Heart left ventricle (tissue), 16 donors: ENCODE results near the gene STX8. TPM values are rescaled to one million over a fixed set of nuclear protein-coding genes. Genes with fewer than 3 reads are reported as not detected.
A peak's percentile ranks its signal among the peaks of the same experiment; 100 is the strongest.

Experiments
- ATAC-seq, 4 donors: fragments of 200-7000 bp; cut with Tn5 transposase; one replicate each; pipeline ENCODE4 v1.9.1; 2020 to 2022; ENCODE audit warnings: moderate library complexity in 4 of 4, mild to moderate bottlenecking in 3 of 4, moderate number of reproducible peaks in 1 of 4
- DNase-seq, 5 donors: peaks; one replicate each; pipeline ENCODE4 v3.0.0-alpha.2; 2020
- H3K27ac ChIP-seq, 12 donors: fragments of 200-600 bp; sonication (generic) in 4 of 12; one replicate each; pipeline versions ENCODE4 v1.5.0 to v1.8.0; 2016 to 2022; ENCODE audit warnings: mild to moderate bottlenecking in 2 of 12
- H3K27me3 ChIP-seq, 9 donors: fragments of 200-600 bp; sonication (generic) in 2 of 9; one replicate each; pipeline versions ENCODE4 v1.5.1 to v1.8.0; 2016 to 2022; ENCODE audit warnings: mild to moderate bottlenecking in 3 of 9
- H3K36me3 ChIP-seq, 9 donors: fragments of 200-600 bp; sonication (generic) in 2 of 9; one replicate each; pipeline versions ENCODE4 v1.5.0 to v1.8.0; 2018 to 2022; ENCODE audit warnings: mild to moderate bottlenecking in 2 of 9
- H3K4me1 ChIP-seq, 12 donors: fragments of 200-600 bp; sonication (generic) in 4 of 12; one replicate each; pipeline versions ENCODE4 v1.5.0 to v1.8.0; 2016 to 2022; ENCODE audit warnings: mild to moderate bottlenecking in 3 of 12
- H3K4me3 ChIP-seq, 12 donors: fragments of 200-600 bp; sonication (generic) in 4 of 12; one replicate each; pipeline versions ENCODE4 v1.5.0 to v1.8.0; 2017 to 2022; ENCODE audit warnings: mild to moderate bottlenecking in 9 of 12, moderate library complexity in 4 of 12
- H3K9me3 ChIP-seq, 12 donors: fragments of 200-600 bp; sonication (generic) in 4 of 12; one replicate each; pipeline versions ENCODE4 v1.5.0 to v1.8.0; 2016 to 2022; ENCODE audit warnings: mild to moderate bottlenecking in 1 of 12
- POLR2A ChIP-seq, 2 donors: fragments of 450-650 bp; IDR thresholded peaks; one replicate each; pipeline ENCODE4 v1.6.1; 2017; ENCODE audit warnings: antibody characterized with exemption in 2 of 2, mild to moderate bottlenecking in 2 of 2, moderate library complexity in 2 of 2
- WGBS, 4 donors: extraction: QIAGEN DNeasy Blood & Tissue Kit in 2 of 4; methylation state at CpG; one replicate each; pipeline versions ENCODE4 v1.1.5 to v1.1.7; 2013 to 2018; 5-methylcytosine and 5-hydroxymethylcytosine counted together
- intact Hi-C, 10 donors: fragments of 100-400 bp; cut with DNase I; formaldehyde crosslinking; loops; one replicate each; pipeline versions ENCODE4 v1.11.1 to v1.14.2; 2022
- polyA plus RNA-seq, 2 donors: library from polyadenylated mRNA; stranded (reverse); fragments of 200-250 nt; gene quantifications; one replicate each; pipeline ENCODE4 v1.2.3, GENCODE V29; 2013
- total RNA-seq, 9 donors: library from RNA; depleted of rRNA in 2 of 9; stranded (reverse); fragments of >200 nt in 2 of 9; fragmentation: NEBNext Ultra II Directional in 3 of 9; extraction: Animal tissue kit (Norgen Biotek cat#: 25700) in 3 of 9; gene quantifications; one replicate each; pipeline versions ENCODE4 v1.1.0 to v1.2.4, GENCODE V29; 2016 to 2023
- TF ChIP-seq, protein P1 (sequence below), 12 donors: fragments of 200-600 bp; sonication (generic) in 4 of 12; IDR thresholded peaks; one replicate each; pipeline versions ENCODE4 v1.5.0 to v1.8.0; 2018 to 2022; ENCODE audit warnings: antibody characterized with exemption in 12 of 12, mild to moderate bottlenecking in 5 of 12
- donor health status: ischemic (EF 13 %, LVEDD 7.1; RV severe dilation, severe dysfunction).
- donor health status: healthy with polysubstance abuse.
- donor health status: DM: no; HTN: yes; CAD: no.
- donor health status: DM: no; HTN: no; CAD: no.
- donor health status: ischemic (EF 25% LVEDD 6.9; RV normal size, moderate dysfunction).
- donor health status: ischemic (EF 25% LVEDD 5.7; RV mildly dilated, moderate dysfunction).
- donor health status: healthy.
- donor health status: DM: yes; HTN: yes; CAD: no.
- donor health status: ischemic (EF 35%, LVEDD 5.7; RV mildly dilated, moderate dysfunction).
- donor health status: nonischemic (EF 11% LVEDD 7.7; RV severe dilation, severe dysfunction).
- donor health status: DM: yes; HTN: yes; CAD: no.
- donor health status: PGD.
- donor health status: ischemic (EF 29% LVEDD 5.4; RV normal size, mild dysfunction).
- donor health status: nonischemic (EF 23%, LVEDD 6.1; RV moderate dilation, normal function).

STX8 gene
- total and polyA plus RNA-seq, 11 donors: 43.2 to 86.0 (median 62.3) TPM

DNA sequence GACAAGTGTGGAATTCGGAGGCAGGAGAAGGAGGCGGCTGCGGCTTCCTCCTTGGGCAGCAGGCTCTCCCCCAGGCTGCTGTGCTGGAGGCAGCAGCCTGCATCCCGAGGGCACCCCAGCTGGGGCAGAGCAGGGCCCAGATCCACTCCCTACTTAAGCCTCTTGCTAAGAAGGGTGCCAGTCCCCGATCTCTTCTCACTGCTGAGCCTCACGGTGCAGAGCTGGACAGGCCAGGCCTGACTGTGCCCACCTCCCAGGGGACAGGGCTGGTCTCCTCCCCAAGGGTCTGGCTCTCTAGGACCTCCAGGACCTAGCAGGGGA is 343.5 kb downstream of the STX8 start:
- TF ChIP-seq, protein P1, sequence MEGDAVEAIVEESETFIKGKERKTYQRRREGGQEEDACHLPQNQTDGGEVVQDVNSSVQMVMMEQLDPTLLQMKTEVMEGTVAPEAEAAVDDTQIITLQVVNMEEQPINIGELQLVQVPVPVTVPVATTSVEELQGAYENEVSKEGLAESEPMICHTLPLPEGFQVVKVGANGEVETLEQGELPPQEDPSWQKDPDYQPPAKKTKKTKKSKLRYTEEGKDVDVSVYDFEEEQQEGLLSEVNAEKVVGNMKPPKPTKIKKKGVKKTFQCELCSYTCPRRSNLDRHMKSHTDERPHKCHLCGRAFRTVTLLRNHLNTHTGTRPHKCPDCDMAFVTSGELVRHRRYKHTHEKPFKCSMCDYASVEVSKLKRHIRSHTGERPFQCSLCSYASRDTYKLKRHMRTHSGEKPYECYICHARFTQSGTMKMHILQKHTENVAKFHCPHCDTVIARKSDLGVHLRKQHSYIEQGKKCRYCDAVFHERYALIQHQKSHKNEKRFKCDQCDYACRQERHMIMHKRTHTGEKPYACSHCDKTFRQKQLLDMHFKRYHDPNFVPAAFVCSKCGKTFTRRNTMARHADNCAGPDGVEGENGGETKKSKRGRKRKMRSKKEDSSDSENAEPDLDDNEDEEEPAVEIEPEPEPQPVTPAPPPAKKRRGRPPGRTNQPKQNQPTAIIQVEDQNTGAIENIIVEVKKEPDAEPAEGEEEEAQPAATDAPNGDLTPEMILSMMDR (IDR thresholded peaks at IDR 0.05): no peak
- TF ChIP-seq POLR2A (IDR thresholded peaks at IDR 0.05): no peak
- ATAC-seq (no peak), DNase-seq (no peak)
- Histone ChIP-seq H3K27me3 (no peaks in the 10 kb centered on the region), H3K9me3 (no peaks in the 10 kb centered on the region), H3K4me3 (no peak overlapping the region), H3K36me3 (no peaks in the 10 kb centered on the region), H3K4me1 (peaks cover 0 to 7% (median 0%) of the 10 kb centered on the region in 12 donors), H3K27ac (no peak overlapping the region)
- 87 to 92% (median 89%) methylated on average over 2 to 6 of the region's 6 CpGs for WGBS, 4 donors
- intact Hi-C loops: loop anchor here in 1 of 10 donors (5.0 kb wide), 1 partner anchor 35 kb away; no protein-coding TSS in a partner anchor

DNA sequence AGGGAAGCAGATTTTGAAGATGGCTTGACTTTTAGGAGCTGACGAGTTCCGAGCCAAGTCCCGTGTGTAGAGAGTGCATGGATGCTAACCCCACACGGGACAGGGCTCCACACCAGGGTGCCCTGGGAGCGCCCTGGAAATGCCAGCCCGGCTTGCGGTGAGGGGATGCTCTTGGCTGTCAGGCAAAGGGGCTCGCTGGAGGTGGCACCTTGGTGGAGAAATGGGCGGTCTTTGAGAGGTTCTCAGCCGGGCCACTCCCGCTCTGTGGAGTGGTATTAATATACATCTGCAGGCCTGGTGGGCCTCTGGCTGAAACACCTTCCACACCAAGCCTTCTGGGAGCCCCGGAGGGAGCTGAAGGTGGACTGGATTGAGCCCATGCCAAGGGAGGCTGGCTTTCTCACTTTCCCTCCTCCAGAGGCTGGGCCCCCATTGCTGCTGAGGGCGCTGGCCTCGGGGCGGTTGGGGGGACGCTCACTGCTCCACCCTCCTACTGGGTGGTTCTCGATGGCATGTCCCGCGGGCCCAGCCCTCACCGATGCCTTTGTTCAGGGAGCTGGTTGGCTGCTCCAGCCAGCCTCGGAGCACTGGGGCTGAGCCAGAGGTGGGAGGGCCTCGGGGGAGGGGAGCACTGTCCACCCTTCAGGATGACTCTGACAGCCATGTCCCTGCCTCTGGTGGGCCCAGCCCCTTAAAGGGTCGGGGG is 344.0 kb downstream of the STX8 start:
- no peak overlapping the region for H3K4me3 ChIP-seq
- no peaks in the 10 kb centered on the region for H3K27me3 ChIP-seq
- H3K27ac ChIP-seq: no peak overlapping the region
- ATAC-seq (no peak), DNase-seq (peak in 2 of 5 donors; percentile 17 to 59)
- 84 to 89% (median 88%) methylated on average over 7 to 23 of the region's 23 CpGs for WGBS, 4 donors
- H3K36me3 ChIP-seq: no peaks in the 10 kb centered on the region
- intact Hi-C loops: loop anchor here in 1 of 10 donors (5.0 kb wide), 1 partner anchor 36 kb away; no protein-coding TSS in a partner anchor
- TF ChIP-seq POLR2A (IDR thresholded peaks at IDR 0.05): no peak
- TF ChIP-seq, protein P1 (IDR thresholded peaks at IDR 0.05): no peak
- peaks cover 0 to 7% (median 0%) of the 10 kb centered on the region in 12 donors for H3K4me1 ChIP-seq
- H3K9me3 ChIP-seq: no peaks in the 10 kb centered on the region

DNA sequence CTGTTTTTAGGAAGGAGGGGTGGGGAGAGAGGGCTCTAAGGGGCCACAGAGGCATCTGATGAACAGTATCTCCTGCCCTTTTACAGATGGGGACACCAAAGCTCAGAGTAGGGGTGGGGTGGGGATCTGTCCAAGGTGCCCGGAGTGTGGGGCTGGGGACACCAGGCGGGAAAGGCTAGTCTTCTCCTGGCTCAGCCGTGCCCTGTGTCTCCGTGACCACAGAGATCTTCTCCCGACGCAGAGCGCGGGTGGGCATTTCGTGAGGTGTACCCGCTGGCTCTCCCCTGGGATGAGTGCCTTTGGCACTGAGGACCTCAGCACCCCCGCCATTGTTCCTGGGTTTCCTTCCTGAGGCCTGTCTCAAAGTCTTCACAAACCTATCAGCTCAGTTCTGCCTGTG is 344.8 kb downstream of the STX8 start:
- WGBS, 4 donors: 80 to 95% (median 82%) methylated on average over 4 to 11 of the region's 11 CpGs
- no peak overlapping the region for H3K4me3 ChIP-seq
- H3K9me3 ChIP-seq: no peaks in the 10 kb centered on the region
- ATAC-seq (no peak), DNase-seq (peak in 2 of 5 donors; percentile 18 to 38)
- TF ChIP-seq, protein P1 (IDR thresholded peaks at IDR 0.05): no peak
- no peak for TF ChIP-seq POLR2A (IDR thresholded peaks at IDR 0.05)
- intact Hi-C loops: loop anchor here in 1 of 10 donors (5.0 kb wide), 1 partner anchor 36 kb away; no protein-coding TSS in a partner anchor
- H3K4me1 ChIP-seq: peaks cover 0 to 7% (median 0%) of the 10 kb centered on the region in 12 donors
- no peaks in the 10 kb centered on the region for H3K27me3 ChIP-seq
- H3K36me3 ChIP-seq: no peaks in the 10 kb centered on the region
- H3K27ac ChIP-seq: no peak overlapping the region

DNA sequence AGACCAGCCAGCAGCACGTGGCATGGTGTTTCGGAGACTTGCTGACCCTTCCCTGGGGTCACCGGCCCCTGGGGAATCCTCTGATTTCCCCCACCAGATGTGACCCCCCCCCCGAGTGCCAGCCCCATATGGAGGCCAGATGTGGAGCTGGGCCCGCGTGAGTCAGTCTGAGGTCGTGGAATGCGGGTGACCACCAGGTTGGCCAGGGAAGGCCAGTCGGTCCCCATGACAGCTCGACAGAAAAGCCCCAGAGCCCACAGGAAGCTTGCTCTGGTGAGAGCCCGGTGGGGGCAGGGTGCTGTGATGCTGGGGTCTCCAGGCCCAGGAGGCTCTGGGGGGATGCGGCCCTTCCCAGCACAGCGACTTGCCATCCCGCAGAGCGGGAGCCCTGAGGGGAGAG is 345.3 kb downstream of the STX8 start:
- 67 to 79% (median 72%) methylated on average over 3 to 15 of the region's 15 CpGs for WGBS, 4 donors
- H3K36me3 ChIP-seq: no peaks in the 10 kb centered on the region
- TF ChIP-seq, protein P1 (IDR thresholded peaks at IDR 0.05): no peak
- TF ChIP-seq POLR2A (IDR thresholded peaks at IDR 0.05): no peak
- no peak overlapping the region for H3K27ac ChIP-seq
- no peak for ATAC-seq
- peak in 2 of 5 donors; percentile 17 to 49 for DNase-seq
- intact Hi-C loops: loop anchor here in 1 of 10 donors (5.0 kb wide), 1 partner anchor 37 kb away; no protein-coding TSS in a partner anchor
- H3K4me1 ChIP-seq: peaks cover 0 to 7% (median 0%) of the 10 kb centered on the region in 12 donors
- no peak overlapping the region for H3K4me3 ChIP-seq
- H3K9me3 ChIP-seq: no peaks in the 10 kb centered on the region
- H3K27me3 ChIP-seq: no peaks in the 10 kb centered on the region
